OCI-LY7 (cell line): ENCODE data around the gene ASPHD1.

ENCODE experiments used
- EZH2phosphoT487 ChIP-seq: fragments of 200-600 bp; sonication (generic); IDR thresholded peaks from 2 replicates; pipeline ENCODE4 v1.6.1; 2018; ENCODE audit warnings: low read depth, borderline replicate concordance, mild to moderate bottlenecking, mixed run types, antibody characterized with exemption, low read length, moderate library complexity, mixed read lengths
- TF ChIP-seq, protein P1 (sequence below): fragments of 200-600 bp; sonication (generic); conservative IDR thresholded peaks from 2 replicates; pipeline ENCODE4 v1.5.1; 2014; ENCODE audit warnings: mild to moderate bottlenecking, antibody characterized with exemption, low read length, moderate library complexity, mixed read lengths

DNA sequence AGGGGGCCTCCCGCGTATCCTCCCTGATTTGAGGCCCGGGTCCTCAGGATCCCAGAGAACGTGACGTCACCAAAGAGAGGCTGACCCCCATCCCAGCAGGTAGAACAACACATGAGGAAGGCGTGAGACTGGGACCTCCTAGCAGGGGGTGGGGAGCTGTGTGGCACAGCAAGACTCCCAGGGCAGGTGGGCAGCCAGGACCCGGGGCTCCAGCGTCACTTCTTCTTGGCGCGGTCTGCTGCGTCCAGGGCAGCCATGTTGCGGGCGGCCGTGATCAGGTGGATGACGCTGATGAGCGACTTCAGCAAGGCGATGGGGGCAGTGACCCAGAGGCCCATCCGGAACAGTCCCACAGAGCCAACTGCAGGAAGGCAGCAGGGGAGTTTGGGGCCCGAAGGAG is 41.3 kb upstream of the ASPHD1 start:
- TF ChIP-seq, protein P1, sequence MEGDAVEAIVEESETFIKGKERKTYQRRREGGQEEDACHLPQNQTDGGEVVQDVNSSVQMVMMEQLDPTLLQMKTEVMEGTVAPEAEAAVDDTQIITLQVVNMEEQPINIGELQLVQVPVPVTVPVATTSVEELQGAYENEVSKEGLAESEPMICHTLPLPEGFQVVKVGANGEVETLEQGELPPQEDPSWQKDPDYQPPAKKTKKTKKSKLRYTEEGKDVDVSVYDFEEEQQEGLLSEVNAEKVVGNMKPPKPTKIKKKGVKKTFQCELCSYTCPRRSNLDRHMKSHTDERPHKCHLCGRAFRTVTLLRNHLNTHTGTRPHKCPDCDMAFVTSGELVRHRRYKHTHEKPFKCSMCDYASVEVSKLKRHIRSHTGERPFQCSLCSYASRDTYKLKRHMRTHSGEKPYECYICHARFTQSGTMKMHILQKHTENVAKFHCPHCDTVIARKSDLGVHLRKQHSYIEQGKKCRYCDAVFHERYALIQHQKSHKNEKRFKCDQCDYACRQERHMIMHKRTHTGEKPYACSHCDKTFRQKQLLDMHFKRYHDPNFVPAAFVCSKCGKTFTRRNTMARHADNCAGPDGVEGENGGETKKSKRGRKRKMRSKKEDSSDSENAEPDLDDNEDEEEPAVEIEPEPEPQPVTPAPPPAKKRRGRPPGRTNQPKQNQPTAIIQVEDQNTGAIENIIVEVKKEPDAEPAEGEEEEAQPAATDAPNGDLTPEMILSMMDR = no peak
- no peak for TF ChIP-seq EZH2phosphoT487
